ENCODE data around the gene UNKL.

Gene UNKL

GRCh38 chr16:1414532-1415260 is at the start of gene UNKL:
Gene UNKL (minus strand): TSS chr16:1414704. CDS start chr16:1414691, 13 bp downstream.
- DNase-seq = peak; percentile 2

GRCh38 chr16:1461146-1461545 is 46.6 kb upstream of the UNKL start:
- no peak for DNase-seq

GRCh38 chr16:1460602-1461138 is 46.2 kb upstream of the UNKL start:
- no peak for DNase-seq

- DNase-seq = no peak
These were observed 45.5 kb upstream of the UNKL start for GRCh38 chr16:1459967-1460366.

GRCh38 chr16:1458977-1459341 is 44.5 kb upstream of the UNKL start:
- DNase-seq = no peak

- no peak for DNase-seq
These were observed 44.0 kb upstream of the UNKL start for GRCh38 chr16:1458336-1458976.

- DNase-seq = no peak
These were observed 43.2 kb upstream of the UNKL start for GRCh38 chr16:1457489-1458245.

- DNase-seq = no peak
These were observed 42.4 kb upstream of the UNKL start for GRCh38 chr16:1456951-1457350.

GRCh38 chr16:1455190-1456171 is 41.0 kb upstream of the UNKL start:
- no peak for DNase-seq

GRCh38 chr16:1454561-1454960 is 40.1 kb upstream of the UNKL start:
- DNase-seq = no peak

- DNase-seq = no peak
These were observed 38.8 kb upstream of the UNKL start for GRCh38 chr16:1453316-1453715.

GRCh38 chr16:1452530-1452929 is 38.0 kb upstream of the UNKL start:
- no peak for DNase-seq

- DNase-seq = no peak
These were observed 37.3 kb upstream of the UNKL start for GRCh38 chr16:1451702-1452392.

- DNase-seq = no peak
These were observed 36.3 kb upstream of the UNKL start for GRCh38 chr16:1450841-1451240.

- no peak for DNase-seq
These were observed 35.7 kb upstream of the UNKL start for GRCh38 chr16:1450218-1450617.

- no peak for DNase-seq
These were observed 34.8 kb upstream of the UNKL start for GRCh38 chr16:1449201-1449788.

GRCh38 chr16:1448536-1449116 is 34.1 kb upstream of the UNKL start:
- no peak for DNase-seq

- no peak for DNase-seq
These were observed 33.5 kb upstream of the UNKL start for GRCh38 chr16:1447965-1448364.

GRCh38 chr16:1446296-1447080 is 32.0 kb upstream of the UNKL start:
- no peak for DNase-seq

- DNase-seq = no peak
These were observed 31.2 kb upstream of the UNKL start for GRCh38 chr16:1445518-1446203.
